IPS-18c (cell line): Measurements from ENCODE around the gene CYB5R4.

ENCODE experiments used
- H3K4me3 ChIP-seq: 2 replicates; pipeline ENCODE4 v1.7.0; 2013; ENCODE audit warnings: low read depth, mild to moderate bottlenecking, low read length, moderate library complexity; ENCODE audit not compliant: insufficient read depth
- H3K9me3 ChIP-seq: one replicate; pipeline ENCODE4 v1.6.1; 2013; ENCODE audit warnings: mild to moderate bottlenecking, low read length, moderate library complexity; ENCODE audit not compliant: control insufficient read depth, insufficient read depth

Gene CYB5R4

DNA sequence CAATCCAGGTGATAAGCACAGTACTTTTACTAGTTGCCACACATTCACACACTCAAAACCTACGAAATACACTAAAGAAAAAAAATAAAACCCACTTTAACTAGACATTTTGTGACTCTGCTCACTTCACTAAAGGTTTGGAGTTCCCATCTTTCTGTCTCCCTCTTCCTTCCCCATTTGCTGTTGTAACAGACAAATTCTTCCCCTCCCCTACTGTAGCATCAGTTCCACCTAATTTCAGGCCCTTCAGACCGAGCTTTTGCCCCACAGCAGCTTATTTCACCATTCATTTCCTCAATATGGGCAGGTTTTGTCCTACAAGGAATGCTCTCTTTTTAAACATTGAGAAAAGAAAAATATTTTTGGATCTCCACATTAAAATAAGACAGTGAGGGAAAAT, 142.7 kb downstream of the CYB5R4 start:
- no peak overlapping the region for H3K4me3 ChIP-seq
- H3K9me3 ChIP-seq: no peaks in the 10 kb centered on the region

- H3K4me3 ChIP-seq: no peak overlapping the region
- H3K9me3 ChIP-seq: no peaks in the 10 kb centered on the region
Observed at GRCh38 chr6:84003131-84003530, 143.6 kb downstream of the CYB5R4 start.

DNA sequence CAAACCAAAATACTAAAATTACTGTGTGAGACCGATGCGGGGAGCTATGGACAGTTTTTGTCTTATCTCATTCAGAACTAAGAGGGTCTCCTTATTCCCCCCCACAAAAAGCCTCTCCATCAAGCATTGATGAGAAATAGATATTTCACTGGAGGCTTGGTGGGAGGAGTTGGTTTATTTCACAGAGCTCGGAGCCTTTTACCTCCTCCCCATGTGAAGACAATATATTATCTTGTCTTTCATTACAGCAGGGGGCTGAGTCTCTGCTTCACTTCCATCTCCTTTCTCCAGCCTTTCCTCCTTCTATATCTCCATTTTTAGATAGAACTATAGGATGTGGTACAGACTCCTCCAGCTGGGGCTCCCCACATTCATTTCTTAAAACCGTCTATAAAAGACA, 144.2 kb downstream of the CYB5R4 start:
- Histone ChIP-seq H3K4me3 (no peak overlapping the region), H3K9me3 (no peaks in the 10 kb centered on the region)

GRCh38 chr6:84007871-84008270, 148.4 kb downstream of the CYB5R4 start:
- Histone ChIP-seq H3K9me3 (no peaks in the 10 kb centered on the region), H3K4me3 (no peak overlapping the region)

DNA sequence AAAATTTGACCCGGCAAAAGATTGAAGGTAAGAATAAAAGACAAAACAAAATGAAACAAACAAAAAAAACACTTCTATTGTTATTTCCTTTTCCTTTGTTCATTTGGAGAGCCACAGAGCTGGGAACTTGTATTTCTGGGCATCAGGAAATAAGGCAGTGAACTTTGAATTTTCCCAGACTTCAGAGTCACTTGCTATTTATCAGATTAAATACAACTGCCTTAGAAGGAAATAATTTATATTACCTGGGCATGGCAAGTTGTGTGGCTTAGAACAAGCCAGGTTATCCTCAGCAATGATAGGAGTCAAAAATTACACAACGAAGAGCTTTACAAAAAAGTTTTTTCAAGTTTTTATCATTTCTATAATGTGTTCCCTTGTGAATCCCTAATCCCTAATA, 153.9 kb downstream of the CYB5R4 start:
- H3K9me3 ChIP-seq: no peaks in the 10 kb centered on the region

DNA sequence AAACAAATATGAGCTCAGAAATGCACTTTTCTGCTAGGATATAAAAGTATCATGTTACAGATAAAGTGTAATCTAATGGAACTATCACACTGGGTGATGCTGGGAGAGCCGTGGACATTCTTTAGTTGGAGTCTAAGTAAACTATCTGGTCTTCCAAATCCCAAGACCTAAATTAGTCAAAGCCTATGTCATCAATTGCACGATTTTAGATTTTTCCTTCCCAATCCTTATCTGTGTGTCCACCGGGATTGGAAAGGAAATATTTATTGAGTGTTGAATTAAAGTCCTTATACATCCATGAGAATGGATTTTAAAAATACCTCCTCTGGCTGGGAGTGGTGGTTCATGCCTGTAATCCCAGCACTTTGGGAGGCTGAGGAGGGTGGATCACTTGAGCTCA, 154.4 kb downstream of the CYB5R4 start:
- Histone ChIP-seq H3K9me3 (no peaks in the 10 kb centered on the region), H3K4me3 (no peak overlapping the region)

More for the DNA sequence above, 153.9 kb downstream of the CYB5R4 start:
- no peak overlapping the region for H3K4me3 ChIP-seq

- Histone ChIP-seq H3K4me3 (no peak overlapping the region), H3K9me3 (no peaks in the 10 kb centered on the region)
Observed at GRCh38 chr6:84016029-84016428, 156.5 kb downstream of the CYB5R4 start.
